Transverse colon (tissue), 3 donors: Measurements from ENCODE around the gene ZDHHC11.
"Not testable (repeated sequence)": the region's sequence is repeated elsewhere in the genome, so short reads cannot be mapped to it uniquely, and the experiment has no call there.

Source experiments
- EP300 ChIP-seq: sonication (generic); formaldehyde crosslinking; IDR thresholded peaks from one replicate; pipeline ENCODE4 v1.6.1; 2017; ENCODE audit warnings: antibody characterized with exemption, low read depth
- POLR2A ChIP-seq: fragments of 450-650 bp; IDR thresholded peaks from one replicate; pipeline ENCODE4 v1.6.1; 2016; ENCODE audit warnings: antibody characterized with exemption, mild to moderate bottlenecking, moderate library complexity
- TF ChIP-seq, protein P1 (sequence below), 5 experiments: fragments of 200-600 bp in 3 of 5; fragments of 450-650 bp in 2 of 5; sonication (generic) in 3 of 5; IDR thresholded peaks; 1 replicate in 2 of 5; 2 replicates in 3 of 5; pipeline ENCODE4 v1.5.1; 2016 to 2017; ENCODE audit warnings: antibody characterized with exemption in 5 of 5, inconsistent platforms in 3 of 5, mild to moderate bottlenecking in 2 of 5, moderate library complexity in 1 of 5

DNA sequence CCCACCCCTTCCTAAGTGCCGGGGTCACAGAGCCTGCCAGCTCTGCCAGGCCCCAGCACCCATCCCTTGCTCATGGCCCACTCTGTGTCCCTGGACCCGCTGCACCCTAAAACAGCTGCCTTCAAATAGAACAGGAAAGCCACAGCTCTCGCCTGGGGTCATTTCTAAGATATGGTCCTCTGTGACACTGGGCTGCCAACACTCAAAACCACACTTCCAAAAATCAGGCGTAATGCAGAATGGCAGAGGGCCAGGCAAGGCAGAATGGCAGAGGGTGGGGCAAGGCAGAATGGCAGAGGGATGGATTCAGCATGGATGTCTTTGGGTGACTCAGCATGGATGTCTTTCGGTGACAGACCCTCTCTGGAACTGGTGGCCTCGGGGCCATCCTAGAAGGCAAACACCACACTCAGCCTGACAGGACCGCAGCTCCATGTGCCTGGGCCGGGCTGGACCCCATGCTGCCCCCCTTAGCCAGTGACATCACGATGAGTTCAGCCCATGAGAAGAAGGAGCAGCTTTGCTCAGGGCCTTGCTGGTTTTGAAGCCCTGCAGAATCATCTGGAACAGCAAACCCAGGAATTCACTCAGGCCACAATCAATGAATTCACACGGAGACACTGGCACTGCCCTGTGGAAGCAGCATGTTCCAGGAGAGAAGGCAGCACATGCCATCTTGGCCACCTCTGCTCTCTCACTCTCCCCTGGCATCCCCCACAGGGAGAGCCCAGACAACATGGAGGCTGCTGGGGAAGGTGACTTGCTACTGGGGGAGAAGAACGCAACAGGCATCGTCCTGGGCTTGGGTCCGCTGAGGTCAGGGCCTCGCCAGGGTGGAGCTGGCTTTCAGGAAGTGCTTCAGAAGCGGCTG, 9.0 kb downstream of the ZDHHC11 start:
- TF ChIP-seq EP300, POLR2A: not testable (repeated sequence)
- TF ChIP-seq, protein P1, sequence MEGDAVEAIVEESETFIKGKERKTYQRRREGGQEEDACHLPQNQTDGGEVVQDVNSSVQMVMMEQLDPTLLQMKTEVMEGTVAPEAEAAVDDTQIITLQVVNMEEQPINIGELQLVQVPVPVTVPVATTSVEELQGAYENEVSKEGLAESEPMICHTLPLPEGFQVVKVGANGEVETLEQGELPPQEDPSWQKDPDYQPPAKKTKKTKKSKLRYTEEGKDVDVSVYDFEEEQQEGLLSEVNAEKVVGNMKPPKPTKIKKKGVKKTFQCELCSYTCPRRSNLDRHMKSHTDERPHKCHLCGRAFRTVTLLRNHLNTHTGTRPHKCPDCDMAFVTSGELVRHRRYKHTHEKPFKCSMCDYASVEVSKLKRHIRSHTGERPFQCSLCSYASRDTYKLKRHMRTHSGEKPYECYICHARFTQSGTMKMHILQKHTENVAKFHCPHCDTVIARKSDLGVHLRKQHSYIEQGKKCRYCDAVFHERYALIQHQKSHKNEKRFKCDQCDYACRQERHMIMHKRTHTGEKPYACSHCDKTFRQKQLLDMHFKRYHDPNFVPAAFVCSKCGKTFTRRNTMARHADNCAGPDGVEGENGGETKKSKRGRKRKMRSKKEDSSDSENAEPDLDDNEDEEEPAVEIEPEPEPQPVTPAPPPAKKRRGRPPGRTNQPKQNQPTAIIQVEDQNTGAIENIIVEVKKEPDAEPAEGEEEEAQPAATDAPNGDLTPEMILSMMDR (IDR thresholded peaks at IDR 0.05), result not testable (repeated sequence)
